GM19239 (cell line): ENCODE data around the gene IER2.
"Not testable (repeated sequence)": the region's sequence is repeated elsewhere in the genome, so short reads cannot be mapped to it uniquely, and the experiment has no call there.

Source experiments
- DNase-seq: peaks from one replicate; pipeline ENCODE4 v3.0.0; 2011; ENCODE audit warnings: low spot score; ENCODE audit not compliant: insufficient read length
- FAIRE-seq: peaks from 2 replicates; lab custom pipeline; 2011; peaks lifted over from hg19 to GRCh38; lab: Jason Lieb, UNC

The IER2 gene

GRCh38 chr19:13162724-13163608 is 12.8 kb downstream of the IER2 start:
- DNase-seq = no peak
- no peak for FAIRE-seq

- no peak for FAIRE-seq
- no peak for DNase-seq
These were observed 13.6 kb downstream of the IER2 start for GRCh38 chr19:13163609-13164342.

- DNase-seq = no peak
- no peak for FAIRE-seq
These were observed 14.3 kb downstream of the IER2 start for GRCh38 chr19:13164343-13165161.

- FAIRE-seq = no peak
These were observed 15.2 kb downstream of the IER2 start for GRCh38 chr19:13165162-13165997.

GRCh38 chr19:13166151-13166550 is 15.9 kb downstream of the IER2 start:
- not testable (repeated sequence) for FAIRE-seq, DNase-seq

More at GRCh38 chr19:13165162-13165997, 15.2 kb downstream of the IER2 start:
- no peak for DNase-seq

GRCh38 chr19:13169769-13170168 is 19.6 kb downstream of the IER2 start:
- FAIRE-seq (no peak), DNase-seq (no peak)

- no peak for FAIRE-seq
- DNase-seq = no peak
These were observed 20.9 kb downstream of the IER2 start for GRCh38 chr19:13171146-13171545.

GRCh38 chr19:13172346-13173138 is 22.3 kb downstream of the IER2 start:
- peak; percentile 49 for FAIRE-seq
- DNase-seq = no peak

- FAIRE-seq = no peak
These were observed 23.0 kb downstream of the IER2 start for GRCh38 chr19:13173139-13173737.

GRCh38 chr19:13176345-13176744 is 26.1 kb downstream of the IER2 start:
- no peak for DNase-seq
- FAIRE-seq = no peak

More at GRCh38 chr19:13173139-13173737, 23.0 kb downstream of the IER2 start:
- no peak for DNase-seq

- DNase-seq, FAIRE-seq: not testable (repeated sequence)
These were observed 27.4 kb downstream of the IER2 start for GRCh38 chr19:13177584-13177983.

- FAIRE-seq, DNase-seq: not testable (repeated sequence)
These were observed 28.1 kb downstream of the IER2 start for GRCh38 chr19:13178291-13178690.

GRCh38 chr19:13181747-13182388 is 31.7 kb downstream of the IER2 start:
- no peak for DNase-seq
- FAIRE-seq = peak; percentile 92

- not testable (repeated sequence) for FAIRE-seq
These were observed 34.7 kb downstream of the IER2 start for GRCh38 chr19:13184926-13185325.

GRCh38 chr19:13185763-13186657 is 35.8 kb downstream of the IER2 start:
- not testable (repeated sequence) for FAIRE-seq, DNase-seq

More at GRCh38 chr19:13184926-13185325, 34.7 kb downstream of the IER2 start:
- DNase-seq = not testable (repeated sequence)

GRCh38 chr19:13186688-13187087 is 36.5 kb downstream of the IER2 start:
- not testable (repeated sequence) for FAIRE-seq, DNase-seq

GRCh38 chr19:13187419-13187818 is 37.2 kb downstream of the IER2 start:
- DNase-seq (no peak), FAIRE-seq (no peak)
